Measurements from ENCODE around the gene PAX2. TPM values are rescaled to one million over a fixed set of nuclear protein-coding genes. Genes with fewer than 3 reads are reported as not detected.
A peak's percentile ranks its signal among the peaks of the same experiment; 100 is the strongest.

PAX2 gene
- total and polyA plus RNA-seq, 2 donors from 2014 or later = 28.3 to 102 TPM

- TF ChIP-seq CTCF (IDR thresholded peaks at IDR 0.05; ENCODE audit: borderline replicate concordance, extremely low read depth, insufficient read depth) = no peak
- H3K4me3 ChIP-seq (ENCODE audit: low read length in 3 of 3) = no peak overlapping the region
- peaks cover 0 to 2% (median 0%) of the 10 kb centered on the region in 3 donors for H3K4me1 ChIP-seq (ENCODE audit: control insufficient read depth in 2 of 3, insufficient read depth in 2 of 3, low read depth in 1 of 3, low read length in 3 of 3)
- intact Hi-C loops (cut with DNase I) = no loop called here
- FAIRE-seq (no peak), DNase-seq (peak in 3 of 5 donors; percentile 55 to 73 (median 60))
- no peak overlapping the region for H3K27ac ChIP-seq (ENCODE audit: low read depth in 2 of 2, low read length in 2 of 2)
- peaks cover 7% of the 10 kb centered on the region for H3K27me3 ChIP-seq (ENCODE audit: control insufficient read depth, insufficient read depth, low read length)
- H3K9me3 ChIP-seq (ENCODE audit: control insufficient read depth in 2 of 3, insufficient read depth in 1 of 3, low read length in 3 of 3) = no peaks in the 10 kb centered on the region
- H3K36me3 ChIP-seq (ENCODE audit: control insufficient read depth in 2 of 3, insufficient read depth in 3 of 3, low read length in 3 of 3) = peaks cover 0 to 13% (median 7%) of the 10 kb centered on the region in 3 donors
- no peak overlapping the region for H3K9ac ChIP-seq (ENCODE audit: low read length in 3 of 3)
These were observed 79.5 kb downstream of the PAX2 start for GRCh38 chr10:100824886-100825285.

DNA sequence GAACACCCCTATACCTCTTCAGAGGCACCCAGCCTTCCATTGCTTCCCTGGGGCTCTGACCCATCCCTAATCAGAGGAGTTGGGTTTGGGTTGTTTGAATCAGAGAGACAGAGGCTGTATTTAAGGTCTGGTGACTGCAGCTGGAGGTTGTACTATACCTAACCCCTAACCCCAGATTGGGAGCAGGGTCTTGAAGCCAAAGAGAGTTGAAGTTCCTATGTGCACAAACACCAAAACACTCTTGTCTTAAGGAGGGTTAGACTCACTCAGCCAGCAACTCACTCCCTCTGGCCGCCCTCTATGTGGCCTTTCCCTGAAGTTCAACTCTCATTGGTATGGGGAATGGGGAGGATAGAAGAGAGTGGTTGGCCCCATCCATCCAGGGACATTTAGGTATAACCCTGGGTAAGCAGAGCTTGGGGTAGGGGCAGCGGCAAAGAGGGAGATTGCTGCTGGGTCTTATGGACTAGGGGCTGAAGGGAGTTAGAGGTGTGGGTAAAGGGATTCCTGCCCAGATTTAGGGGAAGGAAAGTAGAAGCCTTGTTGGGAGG is 80.0 kb downstream of the PAX2 start:
- no peak overlapping the region for H3K4me3 ChIP-seq (ENCODE audit: low read length in 3 of 3)
- no peak for TF ChIP-seq CTCF (IDR thresholded peaks at IDR 0.05; ENCODE audit: borderline replicate concordance, extremely low read depth, insufficient read depth)
- FAIRE-seq (no peak), DNase-seq (peak in 1 of 5 donors; percentile 45)
- H3K9ac ChIP-seq (ENCODE audit: low read length in 3 of 3) = no peak overlapping the region
- H3K27ac ChIP-seq (ENCODE audit: low read depth in 2 of 2, low read length in 2 of 2) = no peak overlapping the region
- H3K9me3 ChIP-seq (ENCODE audit: control insufficient read depth in 2 of 3, insufficient read depth in 1 of 3, low read length in 3 of 3) = no peaks in the 10 kb centered on the region
- intact Hi-C loops (cut with DNase I) = no loop called here
- peaks cover 0 to 2% (median 0%) of the 10 kb centered on the region in 3 donors for H3K4me1 ChIP-seq (ENCODE audit: control insufficient read depth in 2 of 3, insufficient read depth in 2 of 3, low read depth in 1 of 3, low read length in 3 of 3)
- peaks cover 0 to 13% (median 7%) of the 10 kb centered on the region in 3 donors for H3K36me3 ChIP-seq (ENCODE audit: control insufficient read depth in 2 of 3, insufficient read depth in 3 of 3, low read length in 3 of 3)
- peaks cover 9% of the 10 kb centered on the region for H3K27me3 ChIP-seq (ENCODE audit: control insufficient read depth, insufficient read depth, low read length)

DNA sequence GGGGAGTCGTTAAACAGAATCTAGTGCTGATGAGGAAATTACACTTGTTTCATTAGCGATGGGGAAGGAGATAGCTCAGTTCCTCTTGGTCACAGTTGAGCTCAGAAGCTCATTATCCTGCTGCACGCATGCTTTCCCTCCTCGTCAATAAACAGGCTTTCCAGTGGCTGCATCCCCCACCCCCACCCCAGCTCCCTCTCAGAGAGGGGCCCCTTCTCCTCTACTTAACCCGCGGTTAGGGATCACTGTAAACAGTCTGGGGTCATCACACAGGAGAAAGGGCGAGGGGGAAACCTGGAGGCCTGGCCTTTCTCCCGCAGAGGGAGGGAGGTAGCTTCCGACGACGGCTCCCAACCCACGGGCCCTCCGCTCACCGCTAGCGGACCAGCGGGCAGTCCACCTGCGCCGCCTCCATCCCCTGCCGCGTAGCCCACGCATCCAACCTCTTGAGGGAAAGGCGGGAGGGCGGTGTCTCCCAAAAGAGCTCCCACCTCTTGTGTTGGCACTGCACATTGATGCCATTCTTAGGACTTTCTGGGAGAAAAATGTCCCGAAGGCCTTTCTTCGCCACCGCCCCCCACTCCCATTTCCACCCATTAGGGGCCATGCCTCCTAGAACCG is 80.8 kb downstream of the PAX2 start:
- intact Hi-C loops (cut with DNase I) = no loop called here
- TF ChIP-seq CTCF (IDR thresholded peaks at IDR 0.05; ENCODE audit: borderline replicate concordance, extremely low read depth, insufficient read depth) = no peak
- peaks cover 14% of the 10 kb centered on the region for H3K27me3 ChIP-seq (ENCODE audit: control insufficient read depth, insufficient read depth, low read length)
- H3K4me1 ChIP-seq (ENCODE audit: control insufficient read depth in 2 of 3, insufficient read depth in 2 of 3, low read depth in 1 of 3, low read length in 3 of 3) = peaks cover 0 to 2% (median 0%) of the 10 kb centered on the region in 3 donors
- no peaks in the 10 kb centered on the region for H3K9me3 ChIP-seq (ENCODE audit: control insufficient read depth in 2 of 3, insufficient read depth in 1 of 3, low read length in 3 of 3)
- peak overlapping the region in 1 of 3 donors; percentile 3 for H3K4me3 ChIP-seq (ENCODE audit: low read length in 3 of 3)
- DNase-seq = peak in 4 of 5 donors; percentile 91 to 93 (median 92)
- no peak for FAIRE-seq
- H3K27ac ChIP-seq (ENCODE audit: low read depth in 2 of 2, low read length in 2 of 2) = no peak overlapping the region
- no peak overlapping the region for H3K9ac ChIP-seq (ENCODE audit: low read length in 3 of 3)
- H3K36me3 ChIP-seq (ENCODE audit: control insufficient read depth in 2 of 3, insufficient read depth in 3 of 3, low read length in 3 of 3) = peaks cover 0 to 13% (median 7%) of the 10 kb centered on the region in 3 donors
